GM19397 (cell line): ENCODE measurements around the gene PPP1R16B.

Experiments used
- ATAC-seq: cut with Tn5 transposase; IDR thresholded peaks from one replicate; pipeline ENCODE4 v1.9.1; 2021; ENCODE audit warnings: mild to moderate bottlenecking, moderate library complexity; ENCODE audit not compliant: unreplicated experiment

The PPP1R16B gene

GRCh38 chr20:38927902-38928578, 122.5 kb downstream of the PPP1R16B start:
- no peak for ATAC-seq

- ATAC-seq, result no peak
Observed at GRCh38 chr20:38930242-38930569, 124.7 kb downstream of the PPP1R16B start.

- no peak for ATAC-seq
Observed at GRCh38 chr20:38931984-38932383, 126.5 kb downstream of the PPP1R16B start.

GRCh38 chr20:38932457-38933120, 127.1 kb downstream of the PPP1R16B start:
- ATAC-seq, result no peak

- ATAC-seq, result no peak
Observed at GRCh38 chr20:38934530-38934929, 129.0 kb downstream of the PPP1R16B start.

GRCh38 chr20:38935285-38935684, 129.8 kb downstream of the PPP1R16B start:
- ATAC-seq, result no peak

- no peak for ATAC-seq
Observed at GRCh38 chr20:38935967-38936407, 130.5 kb downstream of the PPP1R16B start.

- ATAC-seq, result no peak
Observed at GRCh38 chr20:38937000-38937399, 131.5 kb downstream of the PPP1R16B start.

- no peak for ATAC-seq
Observed at GRCh38 chr20:38937978-38938473, 132.5 kb downstream of the PPP1R16B start.

GRCh38 chr20:38939686-38940085, 134.2 kb downstream of the PPP1R16B start:
- ATAC-seq, result no peak

GRCh38 chr20:38940644-38941043, 135.1 kb downstream of the PPP1R16B start:
- no peak for ATAC-seq

- no peak for ATAC-seq
Observed at GRCh38 chr20:38941726-38942389, 136.4 kb downstream of the PPP1R16B start.

GRCh38 chr20:38945012-38945411, 139.5 kb downstream of the PPP1R16B start:
- ATAC-seq, result no peak

GRCh38 chr20:38946836-38947235, 141.3 kb downstream of the PPP1R16B start:
- ATAC-seq, result no peak

- ATAC-seq, result no peak
Observed at GRCh38 chr20:38947931-38948362, 142.4 kb downstream of the PPP1R16B start.

GRCh38 chr20:38950254-38950653, 144.8 kb downstream of the PPP1R16B start:
- no peak for ATAC-seq

GRCh38 chr20:38951611-38952010, 146.1 kb downstream of the PPP1R16B start:
- ATAC-seq, result no peak

GRCh38 chr20:38952153-38952552, 146.7 kb downstream of the PPP1R16B start:
- no peak for ATAC-seq

- ATAC-seq, result no peak
Observed at GRCh38 chr20:38953630-38954340, 148.3 kb downstream of the PPP1R16B start.

GRCh38 chr20:38957235-38957876, 151.9 kb downstream of the PPP1R16B start:
- ATAC-seq, result no peak
